HG02870 (cell line): ENCODE data around the gene ALX1.

Experiments used
- ATAC-seq: cut with Tn5 transposase; IDR thresholded peaks from one replicate; pipeline ENCODE4 v1.9.1; 2021; ENCODE audit warnings: mild to moderate bottlenecking, moderate library complexity; ENCODE audit not compliant: unreplicated experiment

The ALX1 gene

GRCh38 chr12:85280165-85280983 is at the start of gene ALX1:
Gene ALX1, plus strand, starts transcription at chr12:85280220. Its CDS starts 42 bp downstream, at chr12:85280262.
- no peak for ATAC-seq

GRCh38 chr12:85237327-85237726 is 42.7 kb upstream of the ALX1 start:
- no peak for ATAC-seq

GRCh38 chr12:85244561-85244960 is 35.5 kb upstream of the ALX1 start:
- ATAC-seq, result no peak

GRCh38 chr12:85253853-85254252 is 26.2 kb upstream of the ALX1 start:
- no peak for ATAC-seq

- ATAC-seq, result no peak
Measured at GRCh38 chr12:85257671-85258070, 22.3 kb upstream of the ALX1 start.

GRCh38 chr12:85260447-85260846 is 19.6 kb upstream of the ALX1 start:
- ATAC-seq, result no peak

GRCh38 chr12:85260896-85261295 is 19.1 kb upstream of the ALX1 start:
- no peak for ATAC-seq

- no peak for ATAC-seq
Measured at GRCh38 chr12:85266356-85266755, 13.7 kb upstream of the ALX1 start.

GRCh38 chr12:85273381-85274314 is 6.4 kb upstream of the ALX1 start:
- ATAC-seq, result peak; percentile 84

GRCh38 chr12:85274315-85274651 is 5.7 kb upstream of the ALX1 start:
- no peak for ATAC-seq

GRCh38 chr12:85275374-85275773 is 4.6 kb upstream of the ALX1 start:
- no peak for ATAC-seq

- no peak for ATAC-seq
Measured at GRCh38 chr12:85277191-85277590, 2.8 kb upstream of the ALX1 start.

GRCh38 chr12:85277900-85278597 is 2.0 kb upstream of the ALX1 start:
- no peak for ATAC-seq

- ATAC-seq, result no peak
Measured at GRCh38 chr12:85278598-85279448, 1.2 kb upstream of the ALX1 start.

- no peak for ATAC-seq
Measured at GRCh38 chr12:85279449-85280164, 413 bp upstream of the ALX1 start.

- no peak for ATAC-seq
Measured at GRCh38 chr12:85280984-85281630, 1.1 kb downstream of the ALX1 start.

- ATAC-seq, result no peak
Measured at GRCh38 chr12:85281636-85282312, 1.8 kb downstream of the ALX1 start.

GRCh38 chr12:85283560-85283959 is 3.5 kb downstream of the ALX1 start:
- no peak for ATAC-seq

- no peak for ATAC-seq
Measured at GRCh38 chr12:85296362-85296761, 16.3 kb downstream of the ALX1 start.
